GM23338 (cell line): ENCODE data around the gene FBN3. TPM values are rescaled to one million over a fixed set of nuclear protein-coding genes. Genes with fewer than 3 reads are reported as not detected.
A peak's percentile ranks its signal among the peaks of the same experiment; 100 is the strongest.

ENCODE experiments used
- ATAC-seq: fragments of 200-7000 bp; cut with Tn5 transposase; 3 replicates; pipeline ENCODE4 v1.9.1; 2020
- DNase-seq: peaks from one replicate; pipeline ENCODE4 v3.0.0-alpha.2; 2015; ENCODE audit warnings: low spot score
- H2AFZ ChIP-seq: fragments of 200-600 bp; sonication (generic); 2 replicates; pipeline ENCODE4 v1.8.0; 2016; ENCODE audit warnings: antibody characterized with exemption, mild to moderate bottlenecking, moderate library complexity
- H3F3A ChIP-seq: fragments of 200-600 bp; sonication (generic); replicated peaks from 2 replicates; pipeline ENCODE4 v1.8.0; 2017; ENCODE audit warnings: antibody characterized with exemption, mixed run types, low read depth
- H3K27ac ChIP-seq: fragments of 200-600 bp; sonication (generic); 2 replicates; pipeline ENCODE4 v1.6.1; 2016; ENCODE audit warnings: low read depth
- H3K27me3 ChIP-seq: fragments of 200-600 bp; sonication (generic); 2 replicates; pipeline ENCODE4 v1.8.0; 2016; ENCODE audit warnings: mild to moderate bottlenecking, mixed run types, moderate library complexity; ENCODE audit not compliant: insufficient read depth
- H3K36me3 ChIP-seq: fragments of 200-600 bp; sonication (generic); 2 replicates; pipeline ENCODE4 v1.8.0; 2016; ENCODE audit warnings: mild to moderate bottlenecking; ENCODE audit not compliant: insufficient read depth
- H3K4me1 ChIP-seq: fragments of 200-600 bp; sonication (generic); 2 replicates; pipeline ENCODE4 v1.8.0; 2016; ENCODE audit warnings: mild to moderate bottlenecking, moderate library complexity; ENCODE audit not compliant: insufficient read depth
- H3K4me2 ChIP-seq: fragments of 200-600 bp; sonication (generic); 2 replicates; pipeline ENCODE4 v1.7.1; 2017; ENCODE audit warnings: mixed run types
- H3K4me3 ChIP-seq: fragments of 200-600 bp; sonication (generic); 2 replicates; pipeline ENCODE4 v1.6.1; 2016; ENCODE audit warnings: mixed run types
- H3K79me2 ChIP-seq: fragments of 200-600 bp; sonication (generic); replicated peaks from 2 replicates; pipeline ENCODE4 v1.8.0; 2017; ENCODE audit warnings: mild to moderate bottlenecking; ENCODE audit not compliant: insufficient read depth
- H3K9me2 ChIP-seq: fragments of 200-600 bp; sonication (generic); 2 replicates; pipeline ENCODE4 v1.8.0; 2017; ENCODE audit not compliant: insufficient read depth
- H4K20me1 ChIP-seq: fragments of 200-600 bp; sonication (generic); replicated peaks from 2 replicates; pipeline ENCODE4 v1.8.0; 2017; ENCODE audit warnings: mild to moderate bottlenecking; ENCODE audit not compliant: insufficient read depth
- H3K27ac Mint-ChIP-seq: 2 replicates; pipeline ENCODE4 v1.8.0; 2020; ENCODE audit warnings: inconsistent platforms, mild to moderate bottlenecking, moderate library complexity, mixed read lengths
- H3K27me3 Mint-ChIP-seq: 3 replicates; pipeline ENCODE4 v1.8.0; 2022; ENCODE audit warnings: low read depth, mild to moderate bottlenecking, moderate library complexity, mixed read lengths, inconsistent platforms; ENCODE audit not compliant: insufficient read depth, poor library complexity
- H3K36me3 Mint-ChIP-seq: 3 replicates; pipeline ENCODE4 v1.8.0; 2021; ENCODE audit warnings: low read depth, mild to moderate bottlenecking, inconsistent platforms, moderate library complexity, mixed read lengths
- H3K4me1 Mint-ChIP-seq: 3 replicates; pipeline ENCODE4 v1.8.0; 2020; ENCODE audit warnings: mild to moderate bottlenecking, inconsistent platforms, mixed read lengths
- H3K4me3 Mint-ChIP-seq: 3 replicates; pipeline ENCODE4 v1.8.0; 2021; ENCODE audit warnings: moderate library complexity, mild to moderate bottlenecking, inconsistent platforms, mixed read lengths
- H3K9me3 Mint-ChIP-seq: 3 replicates; pipeline ENCODE4 v1.8.0; 2020; ENCODE audit warnings: moderate library complexity, mild to moderate bottlenecking, inconsistent platforms, mixed read lengths
- EZH2 ChIP-seq: fragments of 200-600 bp; sonication (generic); IDR thresholded peaks from one replicate; pipeline ENCODE4 v1.8.0; 2017; ENCODE audit warnings: antibody characterized with exemption, mild to moderate bottlenecking, low read depth; ENCODE audit not compliant: unreplicated experiment
- NANOG ChIP-seq: IDR thresholded peaks from 2 replicates; pipeline ENCODE4 v1.6.1; 2016; ENCODE audit warnings: antibody characterized with exemption, borderline replicate concordance
- ZNF114 ChIP-seq: fragments of 250-450 bp; sonication (Bioruptor Pico); IDR thresholded peaks from 2 replicates; pipeline ENCODE4 v1.5.0; 2020; ENCODE audit warnings: mild to moderate bottlenecking, moderate library complexity
- polyA plus RNA-seq: library from polyadenylated mRNA; unstranded; fragments of >200 nt; fragmentation: Nextera tagmentation; extraction: Ambion mirVana; gene quantifications from 2 replicates; pipeline ENCODE4 v1.2.1, GENCODE V29; 2016
- total RNA-seq: library from RNA; depleted of rRNA; stranded (reverse); fragments of >200 nt; shearing (Covaris generic); gene quantifications from 2 replicates; pipeline ENCODE4 v1.2.3, GENCODE V29; 2014
- TF ChIP-seq, protein P1 (sequence below): fragments of 250-450 bp; sonication (Bioruptor Pico); IDR thresholded peaks from 2 replicates; pipeline ENCODE4 v1.5.0; 2020; ENCODE audit warnings: mild to moderate bottlenecking, moderate library complexity

The FBN3 gene
- total and polyA plus RNA-seq, 2 experiments from 2014 or later, result 8.5 to 54.5 TPM

DNA sequence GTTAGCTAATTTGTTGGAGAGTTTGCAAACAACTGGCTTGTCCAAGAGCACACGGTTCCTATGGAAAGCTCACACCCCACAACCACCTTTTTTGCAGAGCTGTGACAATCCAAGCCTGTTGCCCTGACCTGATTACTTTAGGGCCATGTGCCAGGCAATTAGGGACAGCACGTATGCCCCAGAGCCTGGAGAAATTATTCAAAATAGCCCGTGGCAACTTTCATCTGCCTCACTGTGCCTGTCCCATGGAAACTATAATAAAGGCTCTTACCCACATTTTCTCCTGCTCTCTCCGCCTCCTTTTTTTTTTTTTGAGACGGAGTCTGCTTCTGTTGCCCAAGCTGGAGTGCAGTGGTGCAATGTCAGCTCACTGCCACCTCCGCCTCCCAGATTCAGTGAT is 18.6 kb upstream of the FBN3 start (continued):
- TF ChIP-seq, protein P1, sequence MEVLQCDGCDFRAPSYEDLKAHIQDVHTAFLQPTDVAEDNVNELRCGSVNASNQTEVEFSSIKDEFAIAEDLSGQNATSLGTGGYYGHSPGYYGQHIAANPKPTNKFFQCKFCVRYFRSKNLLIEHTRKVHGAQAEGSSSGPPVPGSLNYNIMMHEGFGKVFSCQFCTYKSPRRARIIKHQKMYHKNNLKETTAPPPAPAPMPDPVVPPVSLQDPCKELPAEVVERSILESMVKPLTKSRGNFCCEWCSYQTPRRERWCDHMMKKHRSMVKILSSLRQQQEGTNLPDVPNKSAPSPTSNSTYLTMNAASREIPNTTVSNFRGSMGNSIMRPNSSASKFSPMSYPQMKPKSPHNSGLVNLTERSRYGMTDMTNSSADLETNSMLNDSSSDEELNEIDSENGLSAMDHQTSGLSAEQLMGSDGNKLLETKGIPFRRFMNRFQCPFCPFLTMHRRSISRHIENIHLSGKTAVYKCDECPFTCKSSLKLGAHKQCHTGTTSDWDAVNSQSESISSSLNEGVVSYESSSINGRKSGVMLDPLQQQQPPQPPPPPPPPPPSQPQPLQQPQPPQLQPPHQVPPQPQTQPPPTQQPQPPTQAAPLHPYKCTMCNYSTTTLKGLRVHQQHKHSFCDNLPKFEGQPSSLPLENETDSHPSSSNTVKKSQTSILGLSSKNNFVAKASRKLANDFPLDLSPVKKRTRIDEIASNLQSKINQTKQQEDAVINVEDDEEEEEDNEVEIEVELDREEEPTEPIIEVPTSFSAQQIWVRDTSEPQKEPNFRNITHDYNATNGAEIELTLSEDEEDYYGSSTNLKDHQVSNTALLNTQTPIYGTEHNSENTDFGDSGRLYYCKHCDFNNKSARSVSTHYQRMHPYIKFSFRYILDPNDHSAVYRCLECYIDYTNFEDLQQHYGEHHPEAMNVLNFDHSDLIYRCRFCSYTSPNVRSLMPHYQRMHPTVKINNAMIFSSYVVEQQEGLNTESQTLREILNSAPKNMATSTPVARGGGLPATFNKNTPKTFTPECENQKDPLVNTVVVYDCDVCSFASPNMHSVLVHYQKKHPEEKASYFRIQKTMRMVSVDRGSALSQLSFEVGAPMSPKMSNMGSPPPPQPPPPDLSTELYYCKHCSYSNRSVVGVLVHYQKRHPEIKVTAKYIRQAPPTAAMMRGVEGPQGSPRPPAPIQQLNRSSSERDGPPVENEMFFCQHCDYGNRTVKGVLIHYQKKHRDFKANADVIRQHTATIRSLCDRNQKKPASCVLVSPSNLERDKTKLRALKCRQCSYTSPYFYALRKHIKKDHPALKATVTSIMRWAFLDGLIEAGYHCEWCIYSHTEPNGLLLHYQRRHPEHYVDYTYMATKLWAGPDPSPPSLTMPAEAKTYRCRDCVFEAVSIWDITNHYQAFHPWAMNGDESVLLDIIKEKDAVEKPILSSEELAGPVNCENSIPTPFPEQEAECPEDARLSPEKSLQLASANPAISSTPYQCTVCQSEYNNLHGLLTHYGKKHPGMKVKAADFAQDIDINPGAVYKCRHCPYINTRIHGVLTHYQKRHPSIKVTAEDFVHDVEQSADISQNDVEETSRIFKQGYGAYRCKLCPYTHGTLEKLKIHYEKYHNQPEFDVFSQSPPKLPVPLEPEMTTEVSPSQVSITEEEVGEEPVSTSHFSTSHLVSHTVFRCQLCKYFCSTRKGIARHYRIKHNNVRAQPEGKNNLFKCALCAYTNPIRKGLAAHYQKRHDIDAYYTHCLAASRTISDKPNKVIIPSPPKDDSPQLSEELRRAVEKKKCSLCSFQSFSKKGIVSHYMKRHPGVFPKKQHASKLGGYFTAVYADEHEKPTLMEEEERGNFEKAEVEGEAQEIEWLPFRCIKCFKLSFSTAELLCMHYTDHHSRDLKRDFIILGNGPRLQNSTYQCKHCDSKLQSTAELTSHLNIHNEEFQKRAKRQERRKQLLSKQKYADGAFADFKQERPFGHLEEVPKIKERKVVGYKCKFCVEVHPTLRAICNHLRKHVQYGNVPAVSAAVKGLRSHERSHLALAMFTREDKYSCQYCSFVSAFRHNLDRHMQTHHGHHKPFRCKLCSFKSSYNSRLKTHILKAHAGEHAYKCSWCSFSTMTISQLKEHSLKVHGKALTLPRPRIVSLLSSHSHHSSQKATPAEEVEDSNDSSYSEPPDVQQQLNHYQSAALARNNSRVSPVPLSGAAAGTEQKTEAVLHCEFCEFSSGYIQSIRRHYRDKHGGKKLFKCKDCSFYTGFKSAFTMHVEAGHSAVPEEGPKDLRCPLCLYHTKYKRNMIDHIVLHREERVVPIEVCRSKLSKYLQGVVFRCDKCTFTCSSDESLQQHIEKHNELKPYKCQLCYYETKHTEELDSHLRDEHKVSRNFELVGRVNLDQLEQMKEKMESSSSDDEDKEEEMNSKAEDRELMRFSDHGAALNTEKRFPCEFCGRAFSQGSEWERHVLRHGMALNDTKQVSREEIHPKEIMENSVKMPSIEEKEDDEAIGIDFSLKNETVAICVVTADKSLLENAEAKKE (CRISPR knock-in tag), result no peak

DNA sequence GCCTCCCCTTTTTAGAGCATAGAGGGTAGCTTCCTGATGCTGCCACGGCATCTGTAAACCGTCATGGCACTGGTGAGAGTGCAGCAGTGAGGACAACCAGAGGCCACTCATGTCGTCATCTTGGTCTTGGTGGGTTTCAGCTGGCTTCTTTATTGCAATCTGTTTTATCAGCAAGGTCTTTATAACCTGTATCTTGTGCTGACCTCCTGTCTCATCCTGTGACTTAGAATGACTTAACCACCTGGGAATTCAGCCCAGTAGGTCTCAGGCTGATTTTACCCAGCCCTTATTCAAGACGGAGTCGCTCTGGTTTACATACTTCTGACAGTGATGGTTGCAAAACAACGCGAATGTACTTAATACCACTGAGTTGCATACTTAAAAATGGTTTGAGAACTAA is 14.4 kb upstream of the FBN3 start:
- ATAC-seq (peak; percentile 43), DNase-seq (no peak)
- Mint-ChIP-seq H3K9me3 (peaks cover 4% of the 10 kb centered on the region; the same call in 1 of the 3 replicates), H3K36me3 (no peaks in the 10 kb centered on the region), H3K4me1 (peaks cover 12% of the 10 kb centered on the region), H3K27me3 (no peaks in the 10 kb centered on the region), H3K27ac (no peak overlapping the region; the same call in 1 of the 2 replicates), H3K4me3 (peak overlapping the region; percentile 1; the same call in 1 of the 3 replicates)
- H3K9me2 ChIP-seq, result no peaks in the 10 kb centered on the region
- peaks cover 7% of the 10 kb centered on the region; the same call in 1 of the 2 replicates for H3K4me1 ChIP-seq
- H3K36me3 ChIP-seq, result no peaks in the 10 kb centered on the region
- no peaks in the 10 kb centered on the region for H4K20me1 ChIP-seq
- no peak for TF ChIP-seq EZH2
- H3K79me2 ChIP-seq, result no peaks in the 10 kb centered on the region
- 0 out of 2 replicates have a peak, but pooled peaks cover 6% of the 10 kb centered on the region for H3F3A ChIP-seq
- H3K4me2 ChIP-seq, result peak overlapping the region; percentile 56; the same call in 1 of the 2 replicates
- no peak overlapping the region for H2AFZ ChIP-seq
- no peak overlapping the region; the same call in 1 of the 2 replicates for H3K4me3 ChIP-seq
- peak overlapping the region; percentile 56 for H3K27ac ChIP-seq
- no peaks in the 10 kb centered on the region for H3K27me3 ChIP-seq

DNA sequence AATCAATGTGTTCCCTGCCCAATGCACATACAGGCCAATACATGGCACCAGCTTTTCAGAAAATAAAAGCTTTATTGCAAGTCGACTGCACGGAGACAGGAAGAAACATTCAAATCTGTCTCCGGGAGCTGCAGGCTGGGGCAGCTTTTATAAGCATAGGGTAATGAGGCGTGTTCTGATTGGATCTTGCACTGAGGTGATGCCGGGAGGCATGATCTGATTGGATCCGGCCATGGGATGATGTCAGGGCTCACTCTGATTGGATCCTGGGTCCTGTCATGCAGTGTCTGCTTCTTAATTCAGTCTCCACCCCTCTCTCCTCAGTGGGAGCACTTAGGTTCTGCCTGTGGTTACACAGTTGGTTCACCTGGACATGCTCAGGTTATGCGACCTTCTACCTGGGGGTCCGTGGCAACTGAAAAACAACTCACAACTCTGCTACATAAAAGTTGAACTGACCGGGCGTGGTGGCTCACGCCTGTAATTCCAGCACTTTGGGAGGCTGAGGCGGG is 11.8 kb upstream of the FBN3 start:
- Histone ChIP-seq H4K20me1 (no peaks in the 10 kb centered on the region), H3K27ac (peak overlapping the region; percentile 66; the same call in 1 of the 2 replicates)
- peak; percentile 71 for ATAC-seq
- TF ChIP-seq ZNF114 (CRISPR knock-in tag) (no peak), NANOG (no peak)

More for the DNA sequence above, 11.8 kb upstream of the FBN3 start:
- Mint-ChIP-seq H3K4me3 (no peak overlapping the region), H3K9me3 (peaks cover 4% of the 10 kb centered on the region; the same call in 1 of the 3 replicates), H3K4me1 (peaks cover 12% of the 10 kb centered on the region), H3K36me3 (no peaks in the 10 kb centered on the region), H3K27ac (peak overlapping the region; percentile 45; the same call in 1 of the 2 replicates), H3K27me3 (peaks cover 4% of the 10 kb centered on the region)
- H3F3A ChIP-seq, result 0 out of 2 replicates have a peak, but pooled peaks cover 8% of the 10 kb centered on the region
- peaks cover 7% of the 10 kb centered on the region; the same call in 1 of the 2 replicates for H3K4me1 ChIP-seq
- H3K4me3 ChIP-seq, result no peak overlapping the region
- H3K36me3 ChIP-seq, result no peaks in the 10 kb centered on the region
- H3K79me2 ChIP-seq, result no peaks in the 10 kb centered on the region
- no peak overlapping the region for H2AFZ ChIP-seq
- no peak overlapping the region for H3K4me2 ChIP-seq
- no peaks in the 10 kb centered on the region for H3K9me2 ChIP-seq
- DNase-seq, result peak; percentile 64
- H3K27me3 ChIP-seq, result no peaks in the 10 kb centered on the region
